KOPT-K1 (cell line): Measurements from ENCODE around the gene RPTOR.

ENCODE experiments used
- H3K27ac ChIP-seq: fragments of 200-600 bp; sonication (generic); 2 replicates; pipeline ENCODE4 v1.5.1; 2016; ENCODE audit warnings: antibody characterized with exemption, mild to moderate bottlenecking, low read depth, low read length; ENCODE audit not compliant: poor library complexity, severe bottlenecking
- H3K36me3 ChIP-seq: fragments of 200-600 bp; sonication (generic); 2 replicates; pipeline ENCODE4 v1.5.1; 2017; ENCODE audit warnings: antibody characterized with exemption, mild to moderate bottlenecking, low read length, moderate library complexity; ENCODE audit not compliant: insufficient read depth
- H3K9me3 ChIP-seq: fragments of 200-600 bp; sonication (generic); 2 replicates; pipeline ENCODE4 v1.5.1; 2017; ENCODE audit warnings: antibody characterized with exemption, low read length, mild to moderate bottlenecking; ENCODE audit not compliant: insufficient read depth, poor library complexity, severe bottlenecking

The RPTOR gene

DNA sequence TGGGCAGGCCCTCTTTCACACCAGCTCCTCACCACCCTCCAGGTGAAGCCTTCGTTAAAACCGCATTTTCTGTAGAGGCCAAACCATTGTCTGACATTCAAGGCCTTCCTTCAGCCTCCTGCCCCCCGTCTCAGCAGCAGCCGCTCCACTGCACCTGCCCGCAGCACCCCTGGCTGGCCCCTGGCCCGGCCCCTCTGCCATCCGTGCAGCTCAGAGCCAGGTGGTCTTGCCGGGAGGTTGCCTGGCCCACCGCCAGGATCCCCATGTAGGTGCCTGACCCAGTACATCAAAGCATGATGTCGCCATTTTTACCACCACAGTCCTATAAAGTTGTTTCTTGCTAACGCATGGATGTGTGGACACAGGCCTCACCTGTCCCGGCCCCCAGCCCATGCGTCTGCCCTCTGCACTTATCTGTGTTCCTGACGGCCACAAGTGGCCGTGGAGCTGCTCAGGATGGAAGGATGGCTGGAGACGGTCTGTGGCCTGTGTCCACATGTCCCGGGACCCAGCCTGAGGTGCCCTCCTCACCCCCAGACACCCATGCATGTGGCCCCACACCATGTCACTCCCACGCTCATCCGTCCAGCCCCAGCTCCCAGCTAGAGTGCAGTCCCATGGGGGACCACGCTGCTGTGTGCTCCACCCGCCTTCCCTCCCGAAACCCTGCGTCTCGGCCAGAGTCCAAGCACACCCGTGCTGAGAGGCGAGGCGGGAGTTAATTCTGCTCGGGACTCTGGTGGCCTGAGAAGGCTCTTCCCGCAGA lies 357.7 kb downstream of the RPTOR start:
- Histone ChIP-seq H3K27ac (peak overlapping the region; percentile 53), H3K9me3 (no peaks in the 10 kb centered on the region), H3K36me3 (peaks cover 79% of the 10 kb centered on the region)

DNA sequence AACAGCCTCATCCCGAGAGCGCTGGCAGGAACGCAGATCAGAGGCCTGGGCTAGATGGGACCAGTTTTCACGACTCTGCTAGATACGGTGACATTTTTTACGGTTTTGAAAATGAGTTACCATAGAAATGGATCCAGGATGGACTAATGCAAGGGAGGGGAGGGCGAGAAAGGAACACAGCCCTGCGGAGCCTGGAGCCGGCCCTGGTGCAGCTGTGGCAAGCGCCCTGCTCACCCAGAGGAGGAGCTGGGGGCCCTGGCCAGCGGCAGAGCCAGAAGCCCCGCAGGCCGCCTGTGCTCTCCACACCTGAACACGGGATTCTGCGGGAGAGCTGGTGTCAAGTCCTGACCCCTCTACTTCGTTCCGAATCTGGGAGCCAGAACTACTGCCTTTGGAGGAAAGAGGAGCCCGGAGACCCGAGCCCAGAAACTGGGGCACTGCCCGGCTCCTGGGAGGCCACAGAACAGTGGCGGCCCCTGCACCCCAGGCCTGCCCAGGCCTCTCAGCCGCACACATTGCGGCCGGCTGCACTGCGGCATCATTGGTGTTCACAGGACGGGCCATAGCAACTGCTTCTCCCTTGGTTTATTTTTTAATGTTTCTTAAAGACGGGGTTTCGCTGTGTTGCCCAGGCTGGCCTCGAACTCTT lies 358.4 kb downstream of the RPTOR start:
- no peak overlapping the region for H3K27ac ChIP-seq

DNA sequence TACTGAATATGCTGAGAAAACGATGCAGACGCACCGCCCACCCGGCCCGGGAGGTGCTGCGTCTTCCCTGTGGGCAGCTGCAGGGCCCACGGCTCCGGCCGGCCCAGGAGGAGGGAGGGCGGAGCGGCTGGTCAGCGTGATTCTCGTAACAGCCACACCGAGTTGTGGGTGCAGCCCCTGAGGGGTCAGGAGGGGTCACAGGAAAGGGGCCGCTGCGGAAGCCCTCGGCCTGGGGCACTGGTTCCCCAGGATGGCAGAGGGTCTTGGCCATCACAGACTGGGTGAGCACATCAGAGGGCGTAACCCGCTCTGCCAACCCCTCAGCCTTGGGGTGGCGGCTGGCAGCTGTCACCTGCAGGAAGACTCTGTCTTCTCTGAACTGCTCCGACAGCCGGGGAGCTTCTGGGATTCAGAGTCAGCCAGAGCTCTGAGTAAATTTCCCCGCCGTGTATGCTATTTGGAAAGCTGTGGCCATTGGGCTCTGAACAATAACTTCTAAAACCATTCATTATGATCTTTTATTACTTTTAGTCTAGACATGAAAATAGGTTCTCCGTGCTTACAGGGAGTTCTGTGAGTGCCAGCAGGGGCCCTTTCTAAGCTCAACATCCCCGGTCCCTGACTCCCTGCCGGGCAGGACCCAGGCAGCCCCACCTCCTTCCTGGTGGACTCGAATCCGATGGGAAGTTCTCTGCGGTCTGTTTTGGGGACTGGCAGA lies 359.6 kb downstream of the RPTOR start:
- Histone ChIP-seq H3K27ac (no peak overlapping the region), H3K36me3 (peaks cover 91% of the 10 kb centered on the region), H3K9me3 (no peaks in the 10 kb centered on the region)

More for the DNA sequence above, 358.4 kb downstream of the RPTOR start:
- H3K9me3 ChIP-seq, result no peaks in the 10 kb centered on the region
- H3K36me3 ChIP-seq, result peaks cover 80% of the 10 kb centered on the region

DNA sequence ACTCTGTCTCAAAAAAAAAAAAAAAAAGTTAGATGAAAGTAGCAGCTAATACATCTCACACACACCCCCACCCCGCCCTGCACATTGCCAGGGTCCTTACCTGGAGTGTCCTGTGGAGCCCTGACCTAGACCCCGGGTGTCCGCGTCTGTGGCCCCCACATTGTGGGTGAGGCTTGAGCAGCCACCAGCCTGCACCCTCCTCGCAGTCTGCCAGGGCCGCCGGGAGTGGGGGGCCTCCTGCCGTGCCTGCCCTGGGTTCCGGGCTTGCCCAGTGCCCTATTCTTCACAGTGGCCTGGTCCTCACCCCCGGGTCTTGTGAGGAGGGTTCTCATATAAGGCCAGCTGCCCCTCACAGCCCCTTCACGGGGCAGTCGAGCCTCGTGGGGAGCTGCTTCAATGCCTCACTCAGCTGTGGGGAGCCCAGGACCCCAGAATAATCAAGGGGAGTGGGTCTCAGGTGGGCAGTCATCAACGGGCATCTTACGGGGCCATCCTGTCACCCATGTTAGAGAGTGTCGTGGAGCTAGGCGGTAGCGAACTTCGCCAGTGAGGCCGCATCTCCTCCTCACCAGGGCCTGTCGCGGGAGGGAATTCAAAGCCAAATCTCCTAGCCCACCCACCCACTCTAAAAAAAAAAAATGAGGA lies 361.1 kb downstream of the RPTOR start:
- Histone ChIP-seq H3K27ac (no peak overlapping the region), H3K9me3 (no peaks in the 10 kb centered on the region), H3K36me3 (peaks cover 92% of the 10 kb centered on the region)

DNA sequence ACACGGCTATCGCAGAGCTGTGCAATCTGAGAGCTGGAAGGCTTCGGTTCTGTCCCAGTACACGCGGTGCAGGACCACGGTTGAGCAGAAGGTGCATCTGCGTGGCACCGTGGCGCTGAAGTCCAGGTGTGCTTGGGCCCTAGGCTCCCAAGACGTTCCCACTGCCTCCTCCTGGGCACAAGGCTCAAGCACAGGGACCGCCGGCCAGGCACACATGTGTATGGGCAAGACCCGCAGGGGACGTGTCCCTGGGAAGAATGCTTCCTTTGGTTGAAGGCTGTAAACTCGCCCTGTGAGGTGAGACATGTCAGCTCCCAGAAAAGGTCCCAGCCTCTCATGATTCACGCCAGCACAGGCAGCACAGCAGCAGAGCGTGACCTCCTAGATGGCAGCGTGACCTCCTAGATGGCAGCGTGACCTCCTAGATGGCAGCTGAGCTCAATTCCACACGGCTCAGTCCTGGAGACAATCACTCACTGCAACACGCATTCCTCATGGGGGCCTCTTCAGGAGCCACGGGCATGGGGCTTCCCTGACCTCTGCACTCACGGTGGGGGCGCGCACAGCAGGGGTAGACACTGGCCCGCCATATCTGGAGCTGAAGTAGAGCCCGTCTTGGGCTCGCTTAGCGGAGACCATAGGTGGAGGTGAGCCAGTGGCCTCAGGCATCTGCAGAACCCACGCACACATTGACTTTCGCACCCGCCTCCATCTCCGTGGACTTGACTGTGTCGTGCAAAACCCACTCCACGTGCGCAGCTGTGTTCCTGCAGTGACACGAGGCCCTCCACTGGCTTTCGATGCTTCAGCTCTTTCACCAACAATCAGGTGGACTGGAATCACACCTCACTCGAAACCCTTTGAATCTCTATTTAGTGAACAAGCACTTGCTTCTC lies 362.0 kb downstream of the RPTOR start:
- peaks cover 93% of the 10 kb centered on the region for H3K36me3 ChIP-seq
- no peak overlapping the region for H3K27ac ChIP-seq
- H3K9me3 ChIP-seq, result no peaks in the 10 kb centered on the region

DNA sequence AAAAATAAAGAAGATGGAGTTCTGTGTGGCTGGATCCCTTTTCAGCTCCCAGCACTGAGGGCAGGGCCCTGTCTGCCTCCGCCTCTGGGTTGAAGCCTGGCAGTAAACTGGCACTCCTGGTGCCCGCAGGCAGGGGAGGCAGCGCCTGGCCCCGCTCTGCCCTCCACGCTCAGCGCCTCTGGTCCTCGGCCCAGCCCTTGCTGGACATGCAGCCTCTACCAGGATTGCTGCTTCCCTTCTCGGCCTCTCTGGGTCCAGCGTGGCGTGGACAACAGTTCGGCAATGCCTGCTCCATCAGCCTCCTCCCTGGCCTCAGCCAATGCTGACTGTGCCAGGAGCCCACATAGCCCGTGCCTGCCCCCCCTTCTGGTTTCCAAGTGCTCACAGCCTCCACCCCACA lies 362.6 kb downstream of the RPTOR start:
- H3K36me3 ChIP-seq, result peaks cover 96% of the 10 kb centered on the region
- no peak overlapping the region for H3K27ac ChIP-seq
- H3K9me3 ChIP-seq, result no peaks in the 10 kb centered on the region

DNA sequence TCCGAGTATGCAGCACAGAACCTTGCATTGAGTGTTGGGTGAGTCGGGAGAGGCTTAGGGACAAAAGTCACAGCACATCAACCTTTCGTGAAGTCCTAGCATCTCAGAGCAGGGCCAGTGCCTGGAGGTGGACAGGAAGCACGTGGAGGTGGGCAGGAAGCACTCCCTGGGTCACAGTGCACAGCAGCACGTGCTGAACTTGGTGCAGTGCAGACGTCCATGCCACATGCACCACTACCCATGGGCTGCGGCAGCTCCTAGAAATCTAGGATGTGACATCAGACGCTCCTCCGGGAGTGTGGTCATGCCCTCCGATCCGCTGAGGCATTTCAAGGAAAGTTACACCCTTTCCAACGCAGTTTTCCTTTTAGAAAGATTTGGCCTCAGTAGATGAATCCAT lies 363.6 kb downstream of the RPTOR start:
- Histone ChIP-seq H3K36me3 (peaks cover 96% of the 10 kb centered on the region), H3K27ac (no peak overlapping the region), H3K9me3 (peaks cover under 1% of the 10 kb centered on the region)

DNA sequence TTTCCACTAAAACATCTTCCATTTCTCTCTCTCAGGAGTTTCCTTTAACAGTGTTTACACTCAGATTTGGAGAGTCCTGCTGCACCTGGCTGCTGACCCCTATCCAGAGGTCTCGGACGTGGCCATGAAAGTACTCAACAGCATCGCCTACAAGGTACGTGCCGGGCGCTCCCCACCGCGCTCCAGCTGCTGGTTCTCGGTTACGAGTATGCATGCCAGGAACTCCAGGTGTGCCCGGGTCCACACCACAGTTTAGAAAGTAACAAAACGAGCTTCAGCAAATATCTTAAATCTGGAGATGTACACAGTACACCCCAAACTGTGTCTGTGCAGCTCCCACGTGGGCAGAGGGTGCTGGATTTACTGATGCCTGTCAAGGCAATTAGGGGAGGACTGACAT lies 364.1 kb downstream of the RPTOR start:
- H3K9me3 ChIP-seq, result peaks cover 6% of the 10 kb centered on the region
- H3K27ac ChIP-seq, result no peak overlapping the region
- H3K36me3 ChIP-seq, result peaks cover 96% of the 10 kb centered on the region

DNA sequence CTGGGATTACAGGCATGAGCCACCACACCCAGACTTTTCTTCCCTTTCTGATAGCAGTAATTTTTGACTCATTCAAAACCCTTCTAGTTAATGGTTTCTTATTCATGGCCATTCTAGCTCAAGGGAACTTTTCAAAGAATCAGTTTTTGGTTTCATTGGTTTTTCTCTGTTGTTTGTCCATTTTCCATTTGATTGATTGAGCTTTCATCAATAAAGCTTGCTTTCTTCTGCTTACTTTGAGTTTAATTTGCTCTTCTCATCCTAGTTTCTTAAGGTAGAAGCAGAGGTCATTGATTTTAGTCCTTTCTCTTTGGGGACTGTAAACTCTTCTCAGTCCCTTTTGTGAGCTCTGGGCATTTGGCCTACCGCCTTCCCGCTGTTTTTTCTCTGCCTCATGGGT lies 365.0 kb downstream of the RPTOR start:
- peaks cover 96% of the 10 kb centered on the region for H3K36me3 ChIP-seq

DNA sequence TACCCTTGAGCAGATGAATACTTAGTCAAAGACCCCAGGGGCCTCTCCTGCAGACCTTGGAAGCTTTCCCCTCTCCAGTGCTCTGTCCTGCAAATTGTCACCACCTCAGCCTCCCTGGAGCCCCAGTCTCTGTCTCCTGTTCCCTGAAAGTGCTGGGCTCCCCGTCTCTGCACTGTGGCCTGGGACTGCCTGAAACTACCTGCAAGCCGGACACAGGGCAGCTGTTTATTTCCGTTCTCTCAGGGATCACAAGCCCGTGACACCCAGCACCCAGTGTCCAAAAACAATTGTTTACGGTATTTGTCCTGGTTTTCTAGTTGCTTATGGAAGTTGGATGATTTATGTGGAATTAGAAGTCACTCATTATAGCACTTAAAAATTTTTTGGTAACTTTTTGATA lies 365.4 kb downstream of the RPTOR start:
- H3K27ac ChIP-seq, result no peak overlapping the region
- peaks cover 19% of the 10 kb centered on the region for H3K9me3 ChIP-seq
- H3K36me3 ChIP-seq, result peaks cover 97% of the 10 kb centered on the region

More for the DNA sequence above, 365.0 kb downstream of the RPTOR start:
- H3K9me3 ChIP-seq, result peaks cover 15% of the 10 kb centered on the region
- H3K27ac ChIP-seq, result no peak overlapping the region

DNA sequence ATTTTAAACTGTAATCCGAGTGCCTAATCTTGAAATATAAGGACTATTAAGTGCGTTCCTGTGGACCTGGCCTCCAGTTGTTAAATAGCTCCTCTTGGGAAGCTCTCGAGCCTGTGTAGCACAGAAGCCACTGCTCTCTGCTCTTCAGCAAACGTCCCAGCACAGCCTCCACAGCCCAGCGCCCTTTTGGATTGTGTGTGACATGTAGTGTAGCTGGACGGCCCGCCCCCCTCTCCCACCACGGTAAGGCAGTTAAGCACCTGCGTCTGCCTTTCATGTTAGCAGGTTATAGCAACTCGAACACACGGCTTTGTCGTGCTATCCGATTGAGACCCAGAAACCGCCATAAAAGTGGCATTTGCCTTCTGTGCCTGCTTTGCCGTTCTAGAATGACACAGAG lies 367.8 kb downstream of the RPTOR start:
- H3K36me3 ChIP-seq, result peaks cover 95% of the 10 kb centered on the region
- peaks cover 20% of the 10 kb centered on the region for H3K9me3 ChIP-seq
- peak overlapping the region; percentile 35 for H3K27ac ChIP-seq

DNA sequence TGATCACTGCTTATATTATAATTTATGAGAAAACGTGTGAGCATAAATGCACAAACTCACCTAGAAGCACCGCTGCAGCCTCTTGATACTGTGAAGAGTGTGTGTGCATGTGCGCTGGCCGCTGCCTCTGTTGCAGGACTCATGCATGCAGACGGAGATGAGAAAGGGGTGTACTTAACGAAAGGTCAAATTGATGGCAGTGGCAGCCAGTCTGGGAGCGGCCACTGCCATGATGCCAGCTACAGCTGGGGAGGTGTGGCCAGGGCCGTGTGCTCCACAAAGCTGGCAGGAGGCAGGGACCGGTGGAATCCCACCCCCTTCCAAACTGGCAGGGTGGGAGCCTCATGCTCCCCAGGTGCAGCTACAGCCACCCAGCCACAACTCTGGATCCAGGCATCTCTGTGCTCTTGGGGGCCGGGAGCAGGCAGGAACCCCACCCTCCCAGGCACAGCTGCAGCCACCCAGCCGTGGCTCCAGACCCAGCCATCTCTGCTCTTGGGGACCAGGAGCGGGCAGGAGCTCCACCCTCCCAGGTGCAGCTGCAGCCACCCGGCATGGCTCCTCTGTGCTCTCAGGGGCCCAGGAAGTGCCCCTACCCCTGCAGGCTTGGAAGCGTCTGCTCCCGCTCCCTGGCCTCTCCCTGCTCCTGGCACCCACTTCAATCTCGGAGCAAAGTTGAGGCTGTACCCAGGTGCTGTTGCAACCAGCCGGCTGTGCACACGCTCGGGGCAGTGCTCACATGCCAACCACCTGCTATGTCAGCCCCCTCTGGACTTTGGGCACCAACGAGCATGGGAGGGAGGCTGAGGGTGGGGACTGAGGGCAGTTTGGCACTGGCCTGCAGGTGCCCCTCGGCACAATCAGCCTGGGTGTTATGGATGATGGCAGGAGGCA lies 369.5 kb downstream of the RPTOR start:
- Histone ChIP-seq H3K36me3 (peaks cover 95% of the 10 kb centered on the region), H3K9me3 (peaks cover 20% of the 10 kb centered on the region), H3K27ac (no peak overlapping the region)

DNA sequence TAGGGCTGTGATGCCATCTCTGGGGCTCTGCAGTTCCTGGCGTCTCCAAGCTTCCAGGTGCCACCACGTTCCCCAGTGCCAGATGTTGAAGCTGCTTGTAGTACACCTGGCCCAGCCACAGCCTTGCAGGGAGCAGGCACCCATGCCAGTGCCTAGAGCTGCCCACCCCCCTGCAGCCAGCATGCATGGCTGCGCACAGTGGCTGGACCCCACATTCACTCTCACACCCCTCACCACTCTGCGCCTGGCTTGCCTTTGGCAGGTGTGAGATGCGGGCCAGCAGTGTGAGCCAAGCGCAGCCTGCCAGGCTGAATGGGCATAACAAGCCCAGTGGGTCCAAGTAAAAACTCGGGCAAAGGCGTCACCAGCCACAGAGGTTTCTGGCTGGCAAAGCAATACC lies 371.6 kb downstream of the RPTOR start:
- H3K27ac ChIP-seq, result no peak overlapping the region
- H3K36me3 ChIP-seq, result peaks cover 95% of the 10 kb centered on the region
- H3K9me3 ChIP-seq, result peaks cover 20% of the 10 kb centered on the region
